Measurements from ENCODE around the gene FCER1G. TPM values are rescaled to one million over a fixed set of nuclear protein-coding genes. Genes with fewer than 3 reads are reported as not detected.
"Not testable (repeated sequence)": the region's sequence is repeated elsewhere in the genome, so short reads cannot be mapped to it uniquely, and the experiment has no call there.

Gene FCER1G
- total RNA-seq, 1 donor from 2014 or later = 0.93 TPM

DNA sequence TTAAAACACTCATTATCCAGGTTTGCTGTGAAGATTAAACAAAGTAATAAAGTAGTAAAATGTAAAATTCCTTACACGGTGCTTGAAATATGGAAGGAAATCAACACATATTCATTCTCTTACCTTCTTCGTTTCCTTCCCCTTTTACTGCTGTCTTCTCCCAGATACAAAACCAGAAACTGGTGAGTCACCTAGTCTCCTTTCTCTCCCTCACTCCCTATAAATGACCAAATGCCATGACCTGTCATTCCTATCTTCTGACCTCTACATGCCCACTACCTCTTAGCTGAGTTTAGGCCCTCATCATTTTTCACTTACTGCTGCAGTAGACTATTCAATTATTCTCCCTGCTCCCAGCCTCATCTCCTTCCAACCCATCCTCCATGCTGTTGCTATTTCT, 27.2 kb downstream of the FCER1G start:
- Mint-ChIP-seq H3K4me1 (peaks cover 9% of the 10 kb centered on the region), H3K9me3 (no peaks in the 10 kb centered on the region), H3K27ac (ENCODE audit: unreplicated experiment) (no peak overlapping the region), H3K27me3 (ENCODE audit: low read depth) (no peaks in the 10 kb centered on the region), H3K36me3 (ENCODE audit: low read depth) (no peaks in the 10 kb centered on the region), H3K4me3 (no peak overlapping the region)
- no peak for DNase-seq (ENCODE audit: low read depth, low spot score)
- TF ChIP-seq, protein P1, sequence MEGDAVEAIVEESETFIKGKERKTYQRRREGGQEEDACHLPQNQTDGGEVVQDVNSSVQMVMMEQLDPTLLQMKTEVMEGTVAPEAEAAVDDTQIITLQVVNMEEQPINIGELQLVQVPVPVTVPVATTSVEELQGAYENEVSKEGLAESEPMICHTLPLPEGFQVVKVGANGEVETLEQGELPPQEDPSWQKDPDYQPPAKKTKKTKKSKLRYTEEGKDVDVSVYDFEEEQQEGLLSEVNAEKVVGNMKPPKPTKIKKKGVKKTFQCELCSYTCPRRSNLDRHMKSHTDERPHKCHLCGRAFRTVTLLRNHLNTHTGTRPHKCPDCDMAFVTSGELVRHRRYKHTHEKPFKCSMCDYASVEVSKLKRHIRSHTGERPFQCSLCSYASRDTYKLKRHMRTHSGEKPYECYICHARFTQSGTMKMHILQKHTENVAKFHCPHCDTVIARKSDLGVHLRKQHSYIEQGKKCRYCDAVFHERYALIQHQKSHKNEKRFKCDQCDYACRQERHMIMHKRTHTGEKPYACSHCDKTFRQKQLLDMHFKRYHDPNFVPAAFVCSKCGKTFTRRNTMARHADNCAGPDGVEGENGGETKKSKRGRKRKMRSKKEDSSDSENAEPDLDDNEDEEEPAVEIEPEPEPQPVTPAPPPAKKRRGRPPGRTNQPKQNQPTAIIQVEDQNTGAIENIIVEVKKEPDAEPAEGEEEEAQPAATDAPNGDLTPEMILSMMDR (conservative IDR thresholded peaks at IDR 0.05) = no peak

- Mint-ChIP-seq H3K27ac (ENCODE audit: unreplicated experiment) (no peak overlapping the region), H3K4me3 (no peak overlapping the region), H3K27me3 (ENCODE audit: low read depth) (no peaks in the 10 kb centered on the region), H3K36me3 (ENCODE audit: low read depth) (no peaks in the 10 kb centered on the region), H3K9me3 (peaks cover 2% of the 10 kb centered on the region), H3K4me1 (no peaks in the 10 kb centered on the region)
- TF ChIP-seq, protein P1 (conservative IDR thresholded peaks at IDR 0.05) = no peak
- DNase-seq (ENCODE audit: low read depth, low spot score) = no peak
Observed at GRCh38 chr1:161244888-161245287, 29.8 kb downstream of the FCER1G start.

GRCh38 chr1:161250100-161250499, 35.0 kb downstream of the FCER1G start:
- not testable (repeated sequence) for H3K27me3 Mint-ChIP-seq (ENCODE audit: low read depth); DNase-seq (ENCODE audit: low read depth, low spot score); H3K27ac Mint-ChIP-seq (ENCODE audit: unreplicated experiment); H3K4me1 Mint-ChIP-seq; H3K4me3 Mint-ChIP-seq; H3K9me3 Mint-ChIP-seq; H3K36me3 Mint-ChIP-seq (ENCODE audit: low read depth)

- Mint-ChIP-seq H3K4me3 (no peak overlapping the region), H3K27me3 (ENCODE audit: low read depth) (no peaks in the 10 kb centered on the region), H3K36me3 (ENCODE audit: low read depth) (no peaks in the 10 kb centered on the region), H3K4me1 (no peaks in the 10 kb centered on the region), H3K9me3 (peaks cover 3% of the 10 kb centered on the region), H3K27ac (ENCODE audit: unreplicated experiment) (no peak overlapping the region)
- TF ChIP-seq, protein P1 (conservative IDR thresholded peaks at IDR 0.05) = no peak
- no peak for DNase-seq (ENCODE audit: low read depth, low spot score)
Observed at GRCh38 chr1:161250829-161251228, 35.7 kb downstream of the FCER1G start.

DNA sequence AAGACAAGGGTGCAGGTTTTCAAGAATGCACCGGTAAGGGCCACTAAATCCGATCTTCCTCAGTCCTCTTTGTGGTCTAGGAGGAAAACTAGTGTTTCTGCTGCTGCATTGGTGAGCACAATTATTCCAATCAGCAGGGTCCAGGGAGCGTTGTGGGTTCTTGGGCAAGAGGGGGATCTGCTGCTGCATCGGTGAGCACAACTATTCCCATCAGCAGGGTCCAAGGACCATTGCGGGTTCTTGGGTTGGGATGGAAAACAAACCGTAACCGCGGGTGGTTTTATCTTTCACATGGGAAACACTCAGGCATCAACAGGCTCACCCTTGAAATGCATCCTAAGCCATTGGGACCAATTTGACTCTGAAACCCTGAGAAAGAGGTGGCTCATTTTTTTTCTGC, 36.5 kb downstream of the FCER1G start:
- no peaks in the 10 kb centered on the region for H3K36me3 Mint-ChIP-seq (ENCODE audit: low read depth)
- H3K27me3 Mint-ChIP-seq (ENCODE audit: low read depth) = peaks cover 2% of the 10 kb centered on the region
- TF ChIP-seq, protein P1 (conservative IDR thresholded peaks at IDR 0.05) = no peak
- H3K9me3 Mint-ChIP-seq = peaks cover 5% of the 10 kb centered on the region
- H3K4me1 Mint-ChIP-seq = no peaks in the 10 kb centered on the region
- DNase-seq (ENCODE audit: low read depth, low spot score) = no peak
- H3K27ac Mint-ChIP-seq (ENCODE audit: unreplicated experiment) = no peak overlapping the region
- H3K4me3 Mint-ChIP-seq = no peak overlapping the region

- Mint-ChIP-seq H3K4me1 (peaks cover 14% of the 10 kb centered on the region), H3K27me3 (ENCODE audit: low read depth) (peaks cover 30% of the 10 kb centered on the region)
- H3K9me3 Mint-ChIP-seq; DNase-seq (ENCODE audit: low read depth, low spot score); H3K4me3 Mint-ChIP-seq; H3K27ac Mint-ChIP-seq (ENCODE audit: unreplicated experiment); H3K36me3 Mint-ChIP-seq (ENCODE audit: low read depth): not testable (repeated sequence)
Observed at GRCh38 chr1:161255302-161255701, 40.2 kb downstream of the FCER1G start.

GRCh38 chr1:161255955-161256520, 40.9 kb downstream of the FCER1G start:
- DNase-seq (ENCODE audit: low read depth, low spot score); H3K27ac Mint-ChIP-seq (ENCODE audit: unreplicated experiment); H3K9me3 Mint-ChIP-seq; H3K36me3 Mint-ChIP-seq (ENCODE audit: low read depth); H3K4me3 Mint-ChIP-seq: not testable (repeated sequence)
- peaks cover 14% of the 10 kb centered on the region for H3K4me1 Mint-ChIP-seq
- H3K27me3 Mint-ChIP-seq (ENCODE audit: low read depth) = peaks cover 38% of the 10 kb centered on the region

- Mint-ChIP-seq H3K27me3 (ENCODE audit: low read depth) (peaks cover 48% of the 10 kb centered on the region), H3K4me1 (peaks cover 17% of the 10 kb centered on the region)
- not testable (repeated sequence) for H3K36me3 Mint-ChIP-seq (ENCODE audit: low read depth); H3K4me3 Mint-ChIP-seq; DNase-seq (ENCODE audit: low read depth, low spot score); H3K27ac Mint-ChIP-seq (ENCODE audit: unreplicated experiment); H3K9me3 Mint-ChIP-seq
Observed at GRCh38 chr1:161257109-161257508, 42.0 kb downstream of the FCER1G start.

All from neural crest cell (in vitro differentiated cells).